Activated CD4-positive, alpha-beta T cell treated with anti-CD3 and anti-CD28 coated beads for 36 hours (primary cell): Measurements from ENCODE around the gene HDAC4. TPM values are rescaled to one million over a fixed set of nuclear protein-coding genes. Genes with fewer than 3 reads are reported as not detected.
A peak's percentile ranks its signal among the peaks of the same experiment; 100 is the strongest.

Source experiments
- ATAC-seq: fragments of 200-7000 bp; cut with Tn5 transposase; one replicate; pipeline ENCODE4 v1.10.0; 2021; ENCODE audit warnings: mild to moderate bottlenecking, moderate library complexity
- CTCF ChIA-PET: fragments of 350-600 bp; sonication (Branson Sonifier 250); formaldehyde crosslinking; loops from one replicate; lab custom pipeline; 2021; ENCODE audit warnings: antibody characterized with exemption; lab: Charles Lee
- POLR2A ChIA-PET: fragments of 350-600 bp; sonication (Branson Sonifier 250); formaldehyde crosslinking; loops from one replicate; lab custom pipeline; 2021; ENCODE audit warnings: antibody characterized with exemption, inconsistent platforms; lab: Charles Lee
- DNase-seq: peaks from one replicate; pipeline ENCODE4 v3.0.0-alpha.2; 2020
- H3K27ac Mint-ChIP-seq: one replicate; pipeline ENCODE4 v1.8.0; 2021; ENCODE audit warnings: mixed read lengths
- H3K27me3 Mint-ChIP-seq: one replicate; pipeline ENCODE4 v1.8.0; 2021; ENCODE audit warnings: mixed read lengths
- H3K36me3 Mint-ChIP-seq: one replicate; pipeline ENCODE4 v1.8.0; 2021; ENCODE audit warnings: low read depth, mixed read lengths
- H3K4me1 Mint-ChIP-seq: one replicate; pipeline ENCODE4 v1.8.0; 2021; ENCODE audit warnings: mixed read lengths
- H3K4me3 Mint-ChIP-seq: one replicate; pipeline ENCODE4 v1.8.0; 2021; ENCODE audit warnings: mild to moderate bottlenecking, moderate library complexity, mixed read lengths
- H3K9me3 Mint-ChIP-seq: one replicate; pipeline ENCODE4 v1.8.0; 2021; ENCODE audit warnings: low read depth, mixed read lengths
- intact Hi-C, 2 experiments: fragments of 100-400 bp; cut with DNase I in 1 of 2; cut with micrococcal nuclease in 1 of 2; formaldehyde crosslinking; loops; one replicate each; pipeline versions ENCODE4 v1.14.2 to v1.15.1; 2022 to 2024; cut with DNase I, micrococcal nuclease
- total RNA-seq, 2 experiments: library from RNA; stranded (reverse); gene quantifications; one replicate each; pipeline ENCODE4 v1.2.3, GENCODE V29; 2021

The HDAC4 gene
- total RNA-seq, 2 experiments from 2014 or later, result 25.4 to 30.4 TPM

GRCh38 chr2:239262484-239263230 is 138.2 kb downstream of the HDAC4 start:
- intact Hi-C loops, result loop anchor here in 1 of 2 experiments (10.0 kb wide), 1 partner anchor 228 kb away; no protein-coding TSS in a partner anchor

DNA sequence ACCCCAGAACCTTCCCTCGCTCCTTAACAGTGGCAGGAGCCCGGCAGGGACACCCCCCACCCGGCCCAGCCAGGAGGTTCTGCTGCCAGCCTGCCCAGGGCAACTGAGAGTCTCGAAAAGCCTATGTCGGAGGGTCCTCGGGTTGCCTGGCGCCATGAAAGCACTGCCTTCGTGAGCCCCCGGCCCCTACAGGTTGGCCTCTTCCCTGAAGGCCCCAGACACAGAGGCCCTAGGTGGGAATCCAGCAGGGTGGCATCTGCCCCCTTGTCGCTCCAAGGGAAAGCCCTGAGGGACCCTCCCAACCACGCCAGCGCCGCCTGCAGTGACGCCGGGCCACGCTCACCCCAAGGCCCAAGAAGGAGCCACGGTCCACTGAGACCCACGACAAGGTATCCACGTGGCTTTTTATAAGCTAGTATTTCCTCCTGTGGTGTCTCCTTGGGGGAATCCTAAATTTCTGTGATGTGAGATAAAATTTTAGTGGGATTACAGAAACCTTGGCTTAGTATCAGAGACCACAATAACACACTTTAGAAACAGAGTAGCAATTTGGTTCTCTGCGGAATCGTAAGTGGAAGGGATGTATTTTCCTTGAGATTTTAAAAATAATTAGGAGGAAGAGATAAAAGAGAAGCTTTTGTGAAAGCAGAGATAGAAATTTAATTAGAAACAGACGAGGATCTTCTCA is 138.9 kb downstream of the HDAC4 start:
- ATAC-seq (no peak), DNase-seq (peak; percentile 4)
- H3K27me3 Mint-ChIP-seq, result no peaks in the 10 kb centered on the region
- ChIA-PET CTCF (interaction anchor here (0.7 kb wide), 1 partner anchor 132 kb away, joined by 3 read pairs; no protein-coding TSS in a partner anchor), POLR2A (interaction anchor here (1.5 kb wide), 1 partner anchor 10 kb away, joined by 3 read pairs; no protein-coding TSS in a partner anchor)
- H3K36me3 Mint-ChIP-seq, result peaks cover 12% of the 10 kb centered on the region
- no peak overlapping the region for H3K4me3 Mint-ChIP-seq
- intact Hi-C loops, result loop anchor here in 1 of 2 experiments (10.0 kb wide), 1 partner anchor 227 kb away; no protein-coding TSS in a partner anchor
- H3K27ac Mint-ChIP-seq, result no peak overlapping the region
- H3K4me1 Mint-ChIP-seq, result peaks cover 88% of the 10 kb centered on the region
- H3K9me3 Mint-ChIP-seq, result peaks cover 8% of the 10 kb centered on the region

More at GRCh38 chr2:239262484-239263230, 138.2 kb downstream of the HDAC4 start:
- ATAC-seq, result no peak
- Mint-ChIP-seq H3K4me3 (no peak overlapping the region), H3K27me3 (no peaks in the 10 kb centered on the region), H3K9me3 (peaks cover 4% of the 10 kb centered on the region), H3K36me3 (peaks cover 8% of the 10 kb centered on the region), H3K27ac (no peak overlapping the region), H3K4me1 (peaks cover 88% of the 10 kb centered on the region)
- ChIA-PET CTCF (interaction anchor here (0.7 kb wide), 1 partner anchor 131 kb away, joined by 3 read pairs; no protein-coding TSS in a partner anchor), POLR2A (interaction anchor here (1.5 kb wide), 1 partner anchor 11 kb away, joined by 3 read pairs; no protein-coding TSS in a partner anchor)
- peak; percentile 3 for DNase-seq

- no peak overlapping the region for H3K4me3 Mint-ChIP-seq
- ChIA-PET CTCF (no interaction called here), POLR2A (no interaction called here)
- no peak overlapping the region for H3K27ac Mint-ChIP-seq
- ATAC-seq (no peak), DNase-seq (peak; percentile 2)
- H3K4me1 Mint-ChIP-seq, result peaks cover 86% of the 10 kb centered on the region
- H3K9me3 Mint-ChIP-seq, result peaks cover 8% of the 10 kb centered on the region
- H3K36me3 Mint-ChIP-seq, result peaks cover 12% of the 10 kb centered on the region
- no peaks in the 10 kb centered on the region for H3K27me3 Mint-ChIP-seq
- intact Hi-C loops, result loop anchor here in 1 of 2 experiments (10.0 kb wide), 1 partner anchor 227 kb away; no protein-coding TSS in a partner anchor
Observed at GRCh38 chr2:239261356-239261755, 139.5 kb downstream of the HDAC4 start.

- Mint-ChIP-seq H3K4me3 (peak overlapping the region; percentile 43), H3K4me1 (peaks cover 86% of the 10 kb centered on the region), H3K27me3 (no peaks in the 10 kb centered on the region), H3K36me3 (peaks cover 12% of the 10 kb centered on the region), H3K9me3 (peaks cover 8% of the 10 kb centered on the region), H3K27ac (peak overlapping the region; percentile 90)
- peak; percentile 3 for DNase-seq
- intact Hi-C loops, result loop anchor here in 1 of 2 experiments (10.0 kb wide), 1 partner anchor 226 kb away; no protein-coding TSS in a partner anchor
- CTCF ChIA-PET, result interaction anchor here (0.6 to 1.0 kb wide), 2 partner anchors 116 to 123 kb away, joined by 3 to 4 read pairs; no protein-coding TSS in a partner anchor
- POLR2A ChIA-PET, result no interaction called here
- no peak for ATAC-seq
Observed at GRCh38 chr2:239260546-239261327, 140.1 kb downstream of the HDAC4 start.

GRCh38 chr2:239259603-239260298 is 141.1 kb downstream of the HDAC4 start:
- ATAC-seq (peak; percentile 61), DNase-seq (peak; percentile 58)
- Mint-ChIP-seq H3K4me1 (peaks cover 86% of the 10 kb centered on the region), H3K27ac (peak overlapping the region; percentile 90), H3K4me3 (peak overlapping the region; percentile 43), H3K9me3 (peaks cover 8% of the 10 kb centered on the region), H3K36me3 (peaks cover 12% of the 10 kb centered on the region), H3K27me3 (no peaks in the 10 kb centered on the region)
- ChIA-PET CTCF (interaction anchor here (0.6 to 1.0 kb wide), 6 partner anchors 20 to 169 kb away, joined by 3 to 4 read pairs (median 4); no protein-coding TSS in a partner anchor), POLR2A (interaction anchor here (0.7 kb wide), 1 partner anchor 34 kb away, joined by 3 read pairs; no protein-coding TSS in a partner anchor)
- intact Hi-C loops, result loop anchor here (1.0 to 10.0 kb wide), 4 partner anchors 38 to 225 kb away; no protein-coding TSS in a partner anchor

GRCh38 chr2:239259173-239259572 is 141.6 kb downstream of the HDAC4 start:
- CTCF ChIA-PET, result interaction anchor here (0.8 to 0.9 kb wide), 3 partner anchors 20 to 134 kb away, joined by 3 to 4 read pairs (median 3); no protein-coding TSS in a partner anchor
- Mint-ChIP-seq H3K27ac (peak overlapping the region; percentile 88), H3K4me1 (peaks cover 86% of the 10 kb centered on the region), H3K36me3 (peaks cover 12% of the 10 kb centered on the region), H3K27me3 (no peaks in the 10 kb centered on the region), H3K9me3 (peaks cover 8% of the 10 kb centered on the region), H3K4me3 (no peak overlapping the region)
- DNase-seq (peak; percentile 25), ATAC-seq (peak; percentile 17)
- intact Hi-C loops, result loop anchor here (1.0 to 5.0 kb wide), 3 partner anchors 38 to 122 kb away; no protein-coding TSS in a partner anchor
- POLR2A ChIA-PET, result no interaction called here

- DNase-seq (peak; percentile 61), ATAC-seq (peak; percentile 59)
- Mint-ChIP-seq H3K36me3 (peaks cover 12% of the 10 kb centered on the region), H3K27ac (peak overlapping the region; percentile 88), H3K27me3 (no peaks in the 10 kb centered on the region), H3K4me3 (no peak overlapping the region), H3K9me3 (peaks cover 8% of the 10 kb centered on the region), H3K4me1 (peaks cover 86% of the 10 kb centered on the region)
- ChIA-PET CTCF (no interaction called here), POLR2A (no interaction called here)
- intact Hi-C loops, result loop anchor here (1.0 to 5.0 kb wide), 4 partner anchors 9 to 123 kb away; no protein-coding TSS in a partner anchor
Observed at GRCh38 chr2:239258248-239258647, 142.6 kb downstream of the HDAC4 start.

DNA sequence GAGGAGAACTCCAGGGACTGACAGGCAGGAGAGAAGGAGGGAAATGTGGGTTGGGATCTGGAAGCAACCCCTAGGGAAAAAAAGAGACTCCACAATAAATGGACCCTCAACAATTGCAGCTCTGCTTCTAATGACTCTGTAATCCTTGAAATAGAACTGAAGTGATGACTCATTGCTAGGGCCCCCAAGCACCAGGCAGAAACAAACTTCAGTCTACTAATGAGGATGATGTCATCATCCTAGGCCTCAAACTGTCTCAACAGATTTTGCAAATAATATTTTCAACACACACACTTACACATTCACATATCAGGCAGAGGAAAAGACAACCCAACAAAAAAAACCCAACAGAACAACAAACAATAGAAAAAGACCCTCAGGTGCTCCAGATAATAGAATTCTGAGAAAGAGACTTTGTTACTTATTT is 143.3 kb downstream of the HDAC4 start:
- no peaks in the 10 kb centered on the region for H3K27me3 Mint-ChIP-seq
- peaks cover 14% of the 10 kb centered on the region for H3K36me3 Mint-ChIP-seq
- POLR2A ChIA-PET, result interaction anchor here (0.7 kb wide), 1 partner anchor 8 kb away, joined by 3 read pairs; no protein-coding TSS in a partner anchor
- CTCF ChIA-PET, result interaction anchor here (0.6 kb wide), 1 partner anchor 13 kb away, joined by 3 read pairs; no protein-coding TSS in a partner anchor
- peak; percentile 46 for ATAC-seq
- no peak for DNase-seq
- H3K4me1 Mint-ChIP-seq, result peaks cover 91% of the 10 kb centered on the region
- intact Hi-C loops, result loop anchor here in 1 of 2 experiments (5.0 kb wide), 1 partner anchor 40 kb away; no protein-coding TSS in a partner anchor
- peak overlapping the region; percentile 32 for H3K4me3 Mint-ChIP-seq
- H3K9me3 Mint-ChIP-seq, result peaks cover 8% of the 10 kb centered on the region
- H3K27ac Mint-ChIP-seq, result peak overlapping the region; percentile 88

- intact Hi-C loops, result loop anchor here in 1 of 2 experiments (5.0 kb wide), 1 partner anchor 41 kb away; no protein-coding TSS in a partner anchor
- DNase-seq (no peak), ATAC-seq (no peak)
- CTCF ChIA-PET, result interaction anchor here (0.7 to 1.4 kb wide), 4 partner anchors 15 to 145 kb away, joined by 3 to 6 read pairs (median 4); partner anchors contain the start of gene HDAC4
- Mint-ChIP-seq H3K4me1 (peaks cover 96% of the 10 kb centered on the region), H3K9me3 (peaks cover 8% of the 10 kb centered on the region), H3K36me3 (peaks cover 14% of the 10 kb centered on the region), H3K27ac (no peak overlapping the region), H3K27me3 (no peaks in the 10 kb centered on the region), H3K4me3 (no peak overlapping the region)
- POLR2A ChIA-PET, result no interaction called here
Observed at GRCh38 chr2:239256350-239256743, 144.5 kb downstream of the HDAC4 start.
